ENCODE results near the gene CISD3.
"Not testable (repeated sequence)": the region's sequence is repeated elsewhere in the genome, so short reads cannot be mapped to it uniquely, and the experiment has no call there.

CISD3 gene

GRCh38 chr17:38709104-38709820, 20.9 kb upstream of the CISD3 start:
- FAIRE-seq, result no peak

- no peak for FAIRE-seq
Observed at GRCh38 chr17:38709864-38710603, 20.1 kb upstream of the CISD3 start.

DNA sequence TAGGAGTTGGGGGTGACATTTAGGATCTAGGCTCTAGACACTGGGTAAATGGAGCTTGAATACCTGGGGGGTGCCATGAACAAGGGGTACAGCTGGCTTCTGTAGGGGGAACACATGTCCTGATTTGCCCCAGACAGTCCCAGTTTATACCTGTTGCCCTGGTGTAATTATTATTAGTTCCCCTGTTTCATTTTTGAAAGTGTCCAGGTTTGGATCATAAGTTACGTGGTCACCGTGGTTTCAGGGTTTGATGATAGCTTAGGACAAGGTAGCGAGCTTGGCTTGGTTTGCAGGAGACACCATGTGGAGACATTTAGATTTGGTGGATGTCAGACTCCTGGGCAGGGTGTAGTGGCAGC, 19.6 kb upstream of the CISD3 start:
- no peak for FAIRE-seq

DNA sequence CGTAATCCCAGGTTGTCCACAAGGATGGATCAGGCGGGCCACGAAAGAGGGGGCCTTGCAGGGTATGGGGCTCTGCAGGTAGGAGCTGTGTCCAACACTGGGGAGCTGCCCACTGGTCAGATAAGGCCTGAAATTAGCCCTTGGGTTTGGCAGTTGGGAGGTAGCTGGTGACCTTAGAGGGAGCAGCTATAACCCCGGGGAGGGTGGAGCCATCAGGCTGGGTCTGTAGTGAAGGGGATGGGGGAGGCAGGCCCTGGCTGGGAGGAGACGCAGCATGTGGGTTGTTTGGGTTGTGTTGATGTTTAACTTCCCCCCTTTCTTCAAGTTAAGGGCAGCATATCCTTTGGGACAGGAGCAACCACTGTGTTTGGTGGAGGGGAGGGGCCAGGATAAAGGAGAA, 19.2 kb upstream of the CISD3 start:
- no peak for FAIRE-seq

GRCh38 chr17:38711792-38712571, 18.2 kb upstream of the CISD3 start:
- FAIRE-seq, result no peak

DNA sequence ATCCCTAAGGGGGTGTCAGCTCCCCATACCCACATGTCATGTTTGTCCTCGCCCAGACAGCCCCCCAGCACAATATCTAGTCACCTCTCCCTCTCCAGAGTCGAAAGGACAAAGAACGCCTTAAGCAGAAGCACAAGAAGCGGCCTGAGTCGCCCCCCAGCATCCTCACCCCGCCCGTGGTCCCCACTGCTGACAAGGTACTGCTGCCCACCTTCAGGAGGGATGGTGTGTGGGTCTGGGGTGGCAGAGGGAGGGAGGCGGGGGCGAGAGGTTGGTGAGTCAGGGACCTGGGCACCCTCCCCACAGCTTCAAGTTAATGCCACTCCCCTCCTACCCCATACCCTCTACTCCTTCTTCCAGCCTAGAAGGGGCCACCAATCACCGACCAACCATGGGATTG, 17.5 kb upstream of the CISD3 start:
- FAIRE-seq, result no peak

GRCh38 chr17:38713456-38714075, 16.6 kb upstream of the CISD3 start:
- FAIRE-seq, result no peak

DNA sequence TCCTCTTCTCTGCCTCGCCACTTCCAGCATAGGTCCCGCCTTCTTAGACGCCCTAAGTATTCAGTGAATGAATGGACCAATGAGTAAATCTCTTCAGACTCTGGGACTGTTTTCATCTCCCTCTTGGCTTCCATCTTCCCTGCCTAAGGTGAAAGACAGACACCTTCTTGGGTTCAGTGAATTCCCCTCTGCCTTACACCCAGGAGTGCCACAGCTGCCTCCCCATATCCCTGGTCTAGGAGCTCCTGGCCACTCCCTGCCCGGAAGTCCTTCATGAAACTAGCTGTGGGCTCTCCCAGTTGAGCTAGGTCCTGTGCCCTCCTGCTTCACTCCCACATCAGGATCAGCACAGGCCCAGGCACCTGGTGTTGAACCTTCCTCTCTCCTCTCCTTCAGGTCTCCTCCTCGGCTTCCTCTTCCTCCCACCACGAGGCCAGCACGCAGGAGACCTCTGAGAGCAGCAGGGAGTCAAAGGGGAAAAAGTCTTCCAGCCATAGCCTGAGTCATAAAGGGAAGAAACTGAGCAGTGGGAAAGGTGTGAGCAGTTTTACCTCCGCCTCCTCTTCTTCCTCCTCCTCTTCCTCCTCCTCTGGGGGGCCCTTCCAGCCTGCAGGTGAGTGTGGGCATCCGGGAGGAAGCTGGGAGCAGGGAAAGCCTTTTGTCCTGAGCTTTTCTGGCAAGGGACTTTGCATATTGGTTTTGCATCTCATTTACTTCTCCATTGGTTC, 14.8 kb upstream of the CISD3 start:
- FAIRE-seq, result no peak

GRCh38 chr17:38716368-38717005, 13.7 kb upstream of the CISD3 start:
- no peak for FAIRE-seq

- no peak for FAIRE-seq
Observed at GRCh38 chr17:38717139-38717745, 12.9 kb upstream of the CISD3 start.

DNA sequence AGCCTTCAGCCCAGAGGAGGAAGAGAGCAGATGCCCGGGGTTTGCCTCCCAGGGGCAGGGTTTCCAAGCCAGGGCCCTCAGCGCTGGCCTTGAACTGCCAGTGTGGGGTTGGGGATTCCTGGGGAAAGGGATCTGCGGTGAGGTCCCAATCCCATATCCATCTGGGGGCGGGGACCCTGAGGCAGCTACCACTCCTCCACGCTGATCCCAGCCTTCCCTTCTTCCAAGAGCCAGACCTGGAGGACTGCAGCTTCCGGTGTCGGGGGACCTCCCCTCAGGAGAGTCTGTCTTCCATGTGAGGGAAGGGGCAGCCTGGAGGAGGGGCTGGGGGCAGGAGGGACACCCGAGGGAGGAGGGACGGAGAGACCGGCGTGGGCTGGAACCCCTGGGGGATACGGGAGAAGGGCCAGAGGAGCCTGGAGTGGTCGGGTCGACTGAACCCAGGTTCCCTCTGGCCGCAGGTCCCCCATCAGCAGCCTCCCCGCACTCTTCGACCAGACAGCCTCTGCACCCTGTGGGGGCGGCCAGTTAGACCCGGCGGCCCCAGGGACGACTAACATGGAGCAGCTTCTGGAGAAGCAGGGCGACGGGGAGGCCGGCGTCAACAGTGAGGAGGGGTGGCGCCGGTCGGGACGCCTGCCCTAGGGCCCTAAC, 10.7 kb upstream of the CISD3 start:
- FAIRE-seq, result no peak

- no peak for FAIRE-seq
Observed at GRCh38 chr17:38719943-38720641, 10.0 kb upstream of the CISD3 start.

DNA sequence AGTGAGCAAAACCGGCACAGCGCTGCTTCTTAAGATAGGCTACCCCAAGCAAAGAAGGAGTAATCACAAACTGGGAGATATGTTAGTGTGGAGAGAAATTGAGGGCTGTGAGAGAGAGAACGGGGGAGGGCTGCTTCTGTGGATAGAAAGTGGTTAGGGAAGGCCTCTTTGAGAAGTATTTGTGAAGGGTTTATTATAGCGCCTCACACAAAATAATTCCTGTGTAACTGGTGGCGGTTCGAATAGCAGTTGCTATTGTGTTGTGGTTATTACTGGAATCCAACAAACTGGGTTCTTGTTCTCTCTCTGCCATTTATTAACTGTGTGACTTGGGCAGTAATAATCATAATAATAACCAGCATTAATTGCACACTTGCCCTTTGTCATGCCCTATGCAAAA, 9.2 kb upstream of the CISD3 start:
- no peak for FAIRE-seq

DNA sequence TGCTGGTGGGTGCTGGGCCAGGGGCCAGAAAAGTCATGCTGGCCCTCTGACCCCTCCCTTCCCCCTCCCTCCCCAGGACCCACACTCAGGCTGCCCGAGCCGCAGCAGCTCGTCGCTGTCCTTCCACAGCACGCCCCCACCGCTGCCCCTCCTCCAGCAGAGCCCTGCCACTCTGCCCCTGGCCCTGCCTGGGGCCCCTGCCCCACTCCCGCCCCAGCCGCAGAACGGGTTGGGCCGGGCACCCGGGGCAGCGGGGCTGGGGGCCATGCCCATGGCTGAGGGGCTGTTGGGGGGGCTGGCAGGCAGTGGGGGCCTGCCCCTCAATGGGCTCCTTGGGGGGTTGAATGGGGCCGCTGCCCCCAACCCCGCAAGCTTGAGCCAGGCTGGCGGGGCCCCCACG, 8.3 kb upstream of the CISD3 start:
- no peak for FAIRE-seq

DNA sequence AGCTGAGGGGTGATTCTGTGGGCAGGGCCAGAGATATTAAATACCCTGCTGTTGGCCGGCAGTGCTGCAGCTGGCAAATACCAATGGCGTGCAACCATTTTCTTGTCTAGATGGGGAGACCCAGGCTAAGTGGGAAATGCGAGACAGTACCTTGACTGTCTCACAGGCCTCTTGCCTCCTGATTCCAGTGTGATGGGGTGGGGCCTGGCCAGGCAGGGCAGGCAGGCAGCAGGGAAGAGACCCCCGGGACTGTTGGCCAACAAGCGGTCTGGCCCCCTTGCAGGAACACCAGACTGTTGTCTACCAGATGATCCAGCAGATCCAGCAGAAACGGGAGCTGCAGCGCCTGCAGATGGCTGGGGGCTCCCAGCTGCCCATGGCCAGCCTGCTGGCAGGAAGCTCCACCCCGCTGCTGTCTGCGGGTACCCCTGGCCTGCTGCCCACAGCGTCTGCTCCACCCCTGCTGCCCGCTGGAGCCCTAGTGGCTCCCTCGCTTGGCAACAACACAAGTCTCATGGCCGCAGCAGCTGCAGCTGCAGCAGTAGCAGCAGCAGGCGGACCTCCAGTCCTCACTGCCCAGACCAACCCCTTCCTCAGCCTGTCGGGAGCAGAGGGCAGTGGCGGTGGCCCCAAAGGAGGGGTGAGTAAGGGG, 5.7 kb upstream of the CISD3 start:
- no peak for FAIRE-seq

DNA sequence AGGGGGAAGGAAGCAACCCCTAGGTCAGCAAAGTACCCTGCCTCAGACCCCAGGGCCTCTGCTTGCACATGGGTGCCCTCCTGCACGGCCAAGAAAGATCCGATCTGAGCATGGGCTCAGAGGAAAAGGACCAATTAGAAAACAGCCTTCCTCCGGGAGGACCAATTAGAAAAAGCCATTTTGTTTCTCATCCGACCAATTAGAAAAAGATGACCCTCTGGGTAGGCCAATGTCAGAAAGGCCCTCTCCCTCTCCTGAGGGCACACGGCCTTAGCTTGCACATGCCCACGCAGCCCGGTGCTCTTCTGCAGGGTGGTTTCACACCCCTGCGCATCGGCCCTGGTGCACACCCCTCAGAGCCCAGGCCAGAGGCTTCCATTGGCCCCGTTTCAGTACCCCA, 5.1 kb upstream of the CISD3 start:
- FAIRE-seq, result no peak

DNA sequence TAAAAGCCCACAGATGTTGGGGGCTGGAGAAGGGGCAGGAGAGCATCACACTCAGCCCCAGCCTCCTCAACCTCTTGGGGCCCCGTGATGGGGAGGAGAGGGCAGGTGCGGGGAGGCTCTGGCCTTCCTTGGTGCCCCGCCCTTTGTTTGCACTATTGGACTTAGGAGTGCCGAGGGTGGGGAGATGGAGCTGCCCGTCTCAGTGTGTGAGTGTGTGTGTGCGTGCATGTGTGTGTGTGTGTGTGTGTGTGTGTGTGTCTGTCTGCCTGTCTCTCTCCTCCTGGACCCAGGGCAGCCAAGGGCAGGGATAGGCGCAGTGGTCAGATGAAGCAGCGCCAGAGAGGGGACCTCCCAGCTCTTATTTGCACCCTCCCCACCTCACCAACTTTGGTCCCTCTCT, 4.0 kb upstream of the CISD3 start:
- FAIRE-seq, result not testable (repeated sequence)

DNA sequence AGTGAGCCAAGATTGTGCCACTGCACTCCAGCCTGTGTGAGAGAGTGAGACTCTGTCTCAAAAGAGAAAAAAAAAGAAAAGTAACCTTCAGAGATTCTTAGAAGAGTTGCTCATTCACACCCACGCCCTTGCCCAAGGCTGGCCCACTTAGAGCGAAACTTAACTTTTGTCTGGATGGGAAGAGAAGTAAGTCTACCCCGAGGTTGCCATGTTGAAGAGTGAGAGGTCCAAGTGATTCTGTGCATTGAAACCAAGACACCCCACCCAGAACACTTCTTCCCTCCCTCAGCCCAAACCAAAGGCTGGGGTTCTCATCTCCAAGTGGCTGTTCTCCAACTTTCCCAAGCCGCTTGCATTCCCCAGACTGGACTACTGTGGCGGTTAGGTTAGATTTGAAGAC, 2.4 kb upstream of the CISD3 start:
- no peak for FAIRE-seq

GRCh38 chr17:38728290-38728831, 1.8 kb upstream of the CISD3 start:
- no peak for FAIRE-seq
